ENCODE measurements around the gene C10orf67. TPM values are rescaled to one million over a fixed set of nuclear protein-coding genes. Genes with fewer than 3 reads are reported as not detected.
A peak's percentile ranks its signal among the peaks of the same experiment; 100 is the strongest.

C10orf67 gene
- total and polyA plus RNA-seq, 11 donors: 0.12 to 1.00 (median 0.43) TPM

GRCh38 chr10:23379686-23380085 lies 35.1 kb upstream of the C10orf67 start:
- DNase-seq (no peak), ATAC-seq (no peak)
- Histone ChIP-seq H3K27ac (peak overlapping the region in 1 of 12 donors; percentile 68), H3K4me3 (no peak overlapping the region), H3K27me3 (no peaks in the 10 kb centered on the region), H3K9me3 (no peaks in the 10 kb centered on the region), H3K4me1 (peaks cover 0 to 14% (median 0%) of the 10 kb centered on the region in 12 donors), H3K36me3 (no peaks in the 10 kb centered on the region)
- intact Hi-C loops (cut with DNase I): no loop called here
- TF ChIP-seq POLR2A (IDR thresholded peaks at IDR 0.05): no peak
- WGBS, 4 donors: 50 to 64% (median 61%) methylated on average over 3 of the region's 3 CpGs

- peak overlapping the region in 4 of 12 donors; percentile 1 to 89 (median 16) for H3K27ac ChIP-seq
- H3K4me1 ChIP-seq: peaks cover 0 to 14% (median 0%) of the 10 kb centered on the region in 12 donors
- H3K4me3 ChIP-seq: no peak overlapping the region
- no peaks in the 10 kb centered on the region for H3K36me3 ChIP-seq
- ATAC-seq (peak in 2 of 4 donors; percentile 74 to 78), DNase-seq (no peak)
- no peaks in the 10 kb centered on the region for H3K27me3 ChIP-seq
- H3K9me3 ChIP-seq: peaks cover 0 to 2% (median 0%) of the 10 kb centered on the region in 12 donors
- WGBS, 4 donors: 80 to 91% (median 83%) methylated on average over 3 of the region's 3 CpGs
- TF ChIP-seq POLR2A (IDR thresholded peaks at IDR 0.05) (no peak), CTCF (IDR thresholded peaks at IDR 0.05) (no peak)
- intact Hi-C loops (cut with DNase I): no loop called here
These were observed 31.6 kb upstream of the C10orf67 start for GRCh38 chr10:23376229-23376655.

GRCh38 chr10:23375366-23375765 lies 30.8 kb upstream of the C10orf67 start:
- 91 to 98% (median 93%) methylated on average over 4 of the region's 4 CpGs for WGBS, 4 donors
- no peak for TF ChIP-seq CTCF (IDR thresholded peaks at IDR 0.05)
- TF ChIP-seq POLR2A (IDR thresholded peaks at IDR 0.05): no peak
- intact Hi-C loops (cut with DNase I): no loop called here
- Histone ChIP-seq H3K4me3 (no peak overlapping the region), H3K27me3 (no peaks in the 10 kb centered on the region), H3K27ac (peak overlapping the region in 4 of 12 donors; percentile 17 to 89 (median 32)), H3K36me3 (no peaks in the 10 kb centered on the region), H3K4me1 (peaks cover 0 to 14% (median 0%) of the 10 kb centered on the region in 12 donors), H3K9me3 (peaks cover 0 to 2% (median 0%) of the 10 kb centered on the region in 12 donors)
- no peak for ATAC-seq
- no peak for DNase-seq

- H3K27ac ChIP-seq: no peak overlapping the region
- no peaks in the 10 kb centered on the region for H3K27me3 ChIP-seq
- no peak for DNase-seq
- intact Hi-C loops (cut with DNase I): loop anchor here in 1 of 10 donors (5.0 kb wide), 1 partner anchor 34 kb away; no protein-coding TSS in a partner anchor
- TF ChIP-seq POLR2A (IDR thresholded peaks at IDR 0.05) (no peak), CTCF (IDR thresholded peaks at IDR 0.05) (no peak)
- no peaks in the 10 kb centered on the region for H3K36me3 ChIP-seq
- ATAC-seq: no peak
- peaks cover 0 to 2% (median 0%) of the 10 kb centered on the region in 12 donors for H3K9me3 ChIP-seq
- peaks cover 0 to 27% (median 11%) of the 10 kb centered on the region in 12 donors for H3K4me1 ChIP-seq
- H3K4me3 ChIP-seq: no peak overlapping the region
- WGBS, 4 donors: 69 to 85% (median 83%) methylated on average over 1 of the region's 1 CpG
These were observed 28.6 kb upstream of the C10orf67 start for GRCh38 chr10:23373156-23373555.

GRCh38 chr10:23371073-23371472 lies 26.5 kb upstream of the C10orf67 start:
- WGBS, 4 donors: 85 to 96% (median 88%) methylated on average over 1 of the region's 1 CpG
- ATAC-seq: no peak
- no peak for DNase-seq
- no peaks in the 10 kb centered on the region for H3K36me3 ChIP-seq
- peaks cover 0 to 2% (median 0%) of the 10 kb centered on the region in 12 donors for H3K9me3 ChIP-seq
- H3K27ac ChIP-seq: no peak overlapping the region
- intact Hi-C loops (cut with DNase I): loop anchor here in 1 of 10 donors (5.0 kb wide), 1 partner anchor 36 kb away; no protein-coding TSS in a partner anchor
- peaks cover 0 to 30% (median 11%) of the 10 kb centered on the region in 12 donors for H3K4me1 ChIP-seq
- H3K4me3 ChIP-seq: no peak overlapping the region
- no peak for TF ChIP-seq CTCF (IDR thresholded peaks at IDR 0.05)
- TF ChIP-seq POLR2A (IDR thresholded peaks at IDR 0.05): no peak
- no peaks in the 10 kb centered on the region for H3K27me3 ChIP-seq
